ENCODE data around the gene GLIS2.

- no peak for TF ChIP-seq CTCF (conservative IDR thresholded peaks at IDR 0.05)
- TF ChIP-seq EZH2 (IDR thresholded peaks at IDR 0.05; ENCODE audit: low read depth) = no peak
These were observed 6.6 kb upstream of the GLIS2 start for GRCh38 chr16:4309102-4309832.

All from PC-9 (cell line).